IPS-NIHi11 (cell line): ENCODE measurements around the gene LNP1.
A peak's percentile ranks its signal among the peaks of the same experiment; 100 is the strongest.
"Not testable (repeated sequence)": the region's sequence is repeated elsewhere in the genome, so short reads cannot be mapped to it uniquely, and the experiment has no call there.

Experiments
- DNase-seq: peaks from one replicate; pipeline ENCODE4 v3.0.0; 2012; ENCODE audit warnings: mixed read lengths, low spot score

Gene LNP1, protein sequence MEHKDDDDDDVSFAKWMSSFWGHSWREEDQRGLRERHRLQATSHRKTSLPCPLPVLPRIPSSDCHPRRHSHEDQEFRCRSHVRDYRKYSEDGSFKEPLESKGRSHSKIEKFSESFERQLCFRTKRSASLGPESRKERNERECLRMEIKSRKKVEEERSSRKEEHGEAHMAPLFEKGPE

DNA sequence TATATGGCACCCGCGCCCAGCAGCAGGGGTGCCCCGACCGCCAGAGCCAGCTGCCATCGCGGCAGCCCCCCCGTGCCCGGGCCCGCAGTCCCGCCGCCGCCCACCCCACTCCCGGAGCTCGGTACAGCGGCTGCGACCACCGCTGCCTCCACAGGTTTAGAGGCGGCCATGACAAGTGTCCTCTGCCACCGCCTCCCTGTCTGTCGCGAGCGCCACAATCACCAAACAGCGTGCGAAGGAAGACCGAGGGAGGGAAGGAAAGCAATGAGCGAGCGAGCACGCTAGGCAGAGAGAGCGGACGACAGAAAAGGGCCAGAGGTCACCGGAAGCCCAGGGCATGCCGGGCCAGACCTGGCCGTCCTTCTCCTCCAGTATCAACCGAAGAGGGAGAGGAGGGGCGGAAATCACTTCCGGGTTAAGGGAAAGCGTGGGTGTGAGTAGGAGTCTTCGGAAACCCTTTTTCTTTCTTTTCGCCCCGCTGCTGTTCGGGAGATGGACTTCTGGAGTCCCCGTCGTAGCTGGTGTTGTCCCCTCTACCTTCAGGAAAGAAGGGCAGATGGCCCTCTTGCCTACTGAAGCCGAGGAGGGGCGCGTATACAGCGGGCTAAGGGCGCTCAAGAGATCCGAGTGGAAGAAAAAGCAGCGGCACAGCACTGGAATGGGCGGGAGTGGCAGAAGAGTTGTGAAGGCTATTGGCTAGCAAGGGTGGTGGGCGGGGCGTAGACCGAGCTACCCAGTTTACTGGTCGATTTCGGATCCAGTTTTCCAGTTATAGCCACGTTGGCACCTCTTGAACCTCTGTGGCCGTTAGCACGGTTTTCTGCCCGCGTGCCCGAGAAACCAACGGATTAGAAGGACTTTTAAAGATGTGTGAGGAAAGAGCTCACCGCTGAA lies at the start of gene LNP1, which contains the start of gene TOMM70:
LNP1 (plus strand) TSS at position 760 of the 894 bp plus-strand sequence. CDS start 28,191 bp downstream, outside the sequence.
TOMM70 (minus strand) TSS at position 310 of the 894 bp plus-strand sequence; CDS start at position 170, 140 bp downstream.
- peak; percentile 91 for DNase-seq

DNA sequence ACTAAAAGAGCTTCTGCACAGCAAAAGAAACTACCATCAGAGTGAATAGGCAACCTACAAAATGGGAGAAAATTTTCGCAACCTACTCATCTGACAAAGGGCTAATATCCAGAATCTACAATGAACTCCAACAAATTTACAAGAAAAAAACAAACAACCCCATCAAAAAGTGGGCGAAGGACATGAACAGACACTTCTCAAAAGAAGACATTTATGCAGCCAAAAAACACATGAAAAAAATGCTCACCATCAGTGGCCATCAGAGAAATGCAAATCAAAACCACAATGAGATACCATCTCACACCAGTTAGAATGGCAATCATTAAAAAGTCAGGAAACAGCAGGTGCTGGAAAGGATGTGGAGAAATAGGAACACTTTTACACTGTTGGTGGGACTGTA lies 49.6 kb upstream of the LNP1 start:
- not testable (repeated sequence) for DNase-seq

DNA sequence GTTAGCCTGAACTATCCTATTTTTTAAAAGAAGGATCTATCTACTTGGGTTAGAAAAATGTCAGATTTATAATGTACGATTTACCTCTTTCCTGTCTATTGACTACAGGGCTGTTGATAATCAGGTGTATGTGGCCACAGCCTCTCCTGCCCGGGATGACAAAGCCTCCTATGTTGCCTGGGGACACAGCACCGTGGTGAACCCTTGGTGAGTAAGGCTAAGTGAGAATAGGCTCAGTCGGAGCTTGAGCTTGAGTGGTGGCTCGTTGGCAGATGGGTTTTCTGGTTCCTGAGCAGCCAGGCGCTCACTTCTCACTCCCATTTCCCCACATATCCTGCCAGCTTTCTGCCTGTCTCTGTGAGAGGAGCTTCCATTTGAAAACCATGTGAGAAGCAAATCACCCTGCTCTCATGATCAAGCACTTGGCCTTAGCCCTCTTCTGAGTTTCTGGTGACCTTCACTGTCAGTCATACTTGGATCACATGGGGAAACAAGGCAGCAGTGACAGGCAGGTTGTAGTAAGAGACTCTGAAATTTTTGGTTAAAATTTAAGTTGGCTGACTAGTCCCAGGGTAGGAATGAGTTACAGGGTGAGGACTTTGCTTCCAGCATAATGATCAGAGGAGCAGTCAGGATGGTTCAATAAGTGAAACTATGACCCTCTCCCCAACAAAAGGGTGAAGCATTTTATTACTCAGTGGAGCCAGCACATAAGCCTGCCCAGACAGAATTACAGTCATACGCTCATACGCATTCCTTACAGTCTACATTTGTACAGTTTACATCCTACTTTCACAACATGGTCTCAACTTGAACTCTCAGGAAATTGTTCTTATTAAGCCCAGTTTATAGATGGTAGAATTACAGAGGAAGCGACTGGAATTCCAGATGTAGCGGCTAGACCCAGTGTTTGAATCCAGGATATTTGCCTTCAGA lies 48.8 kb upstream of the LNP1 start:
- DNase-seq, result no peak

- no peak for DNase-seq
Observed at GRCh38 chr3:100354850-100355249, 46.5 kb upstream of the LNP1 start.

DNA sequence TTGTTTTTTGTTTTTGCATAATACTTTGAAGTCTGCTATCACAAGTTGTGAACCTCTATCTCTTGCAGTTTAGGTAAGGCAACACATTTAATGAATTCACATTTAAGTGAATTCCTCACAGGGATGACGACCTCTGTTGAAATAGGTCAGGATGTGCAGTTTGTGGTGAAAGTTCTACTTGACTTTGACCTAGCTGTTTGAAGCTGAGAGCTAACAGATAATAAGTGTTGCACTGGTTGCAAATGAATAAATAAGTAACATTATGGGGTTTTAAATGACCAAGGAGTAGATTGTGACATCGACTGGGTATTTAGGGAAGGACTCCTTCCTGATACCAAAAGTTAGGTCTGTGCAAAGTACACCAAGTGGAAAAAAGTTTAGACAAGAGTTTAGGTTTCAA lies 42.9 kb upstream of the LNP1 start:
- no peak for DNase-seq

DNA sequence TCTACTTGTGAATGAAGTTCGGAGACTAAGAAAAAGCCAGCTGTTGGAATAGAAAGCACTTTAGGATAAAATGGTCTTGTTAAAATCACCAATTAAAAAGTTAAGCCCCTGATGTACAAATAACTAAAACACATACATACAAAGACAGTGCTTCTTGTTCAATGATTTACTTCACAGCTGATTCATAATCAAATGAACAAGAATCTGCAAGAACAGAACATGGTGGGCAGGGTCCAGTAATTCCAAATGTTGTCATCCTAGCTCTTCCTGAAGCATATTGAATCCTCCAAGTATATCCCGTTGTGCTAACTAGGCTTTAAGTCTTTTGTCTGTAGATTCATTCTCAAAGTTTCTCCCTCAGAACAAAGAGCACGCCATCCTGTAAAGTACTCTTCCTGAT lies 42.3 kb upstream of the LNP1 start:
- no peak for DNase-seq

GRCh38 chr3:100360757-100361496 lies 40.4 kb upstream of the LNP1 start:
- DNase-seq, result no peak

GRCh38 chr3:100361897-100362296 lies 39.4 kb upstream of the LNP1 start:
- DNase-seq, result no peak

DNA sequence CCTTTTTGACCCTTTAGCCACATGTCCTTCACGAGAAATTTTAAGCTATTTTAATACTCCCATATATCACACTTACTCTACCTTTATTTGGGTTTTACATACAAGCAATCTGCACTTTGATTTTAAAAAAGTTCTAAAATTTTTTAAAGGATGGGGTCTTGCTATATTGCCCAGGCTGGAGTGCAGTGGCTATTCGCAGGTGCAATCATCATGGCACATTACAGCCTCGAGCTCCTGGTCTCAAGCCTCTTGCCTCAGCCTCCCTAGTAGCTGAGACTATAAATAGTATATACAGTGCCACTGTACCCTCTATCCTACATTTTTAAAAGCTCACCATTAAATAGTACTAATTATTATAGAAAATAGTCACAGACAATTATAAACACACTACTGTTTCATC lies 36.9 kb upstream of the LNP1 start:
- DNase-seq, result no peak

DNA sequence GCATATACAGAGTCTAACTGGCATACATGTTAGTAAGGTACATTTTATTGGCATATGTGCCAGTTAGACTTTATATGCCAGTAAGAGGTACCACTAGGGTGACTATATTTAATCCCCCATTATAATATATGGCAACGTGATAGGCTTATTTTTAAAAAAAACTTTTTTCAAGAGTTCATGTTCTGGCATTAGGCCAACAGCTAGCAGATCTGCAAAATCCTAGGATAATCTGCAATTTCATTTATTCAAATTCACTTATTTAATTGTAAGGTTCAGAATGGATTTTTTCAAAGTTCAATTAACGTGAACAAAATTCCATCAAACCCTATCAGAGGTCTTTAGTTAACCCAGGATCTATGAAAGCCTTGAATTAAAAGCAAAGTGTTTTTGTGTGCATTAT lies 34.9 kb upstream of the LNP1 start:
- no peak for DNase-seq

DNA sequence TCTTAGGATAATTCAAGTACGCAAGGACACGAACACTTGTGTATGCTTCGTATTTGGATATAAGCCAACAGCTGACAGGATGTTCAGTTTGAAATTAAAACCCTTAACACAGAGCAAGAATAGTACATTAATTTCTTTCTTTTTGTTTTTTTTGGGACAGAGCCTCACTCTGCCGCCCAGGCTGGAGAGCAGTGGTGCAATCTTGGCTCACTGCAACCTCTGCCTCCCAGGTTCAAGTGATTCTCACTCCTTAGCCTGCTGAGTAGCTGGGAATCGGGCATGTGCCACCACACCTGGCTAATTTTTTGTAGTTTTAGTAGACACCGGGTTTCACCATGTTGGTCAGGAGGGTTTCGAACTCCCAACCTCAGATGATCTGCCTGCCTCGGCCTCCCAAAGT lies 32.9 kb upstream of the LNP1 start:
- no peak for DNase-seq

- DNase-seq, result no peak
Observed at GRCh38 chr3:100370756-100371155, 30.6 kb upstream of the LNP1 start.

- no peak for DNase-seq
Observed at GRCh38 chr3:100374521-100374920, 26.8 kb upstream of the LNP1 start.

DNA sequence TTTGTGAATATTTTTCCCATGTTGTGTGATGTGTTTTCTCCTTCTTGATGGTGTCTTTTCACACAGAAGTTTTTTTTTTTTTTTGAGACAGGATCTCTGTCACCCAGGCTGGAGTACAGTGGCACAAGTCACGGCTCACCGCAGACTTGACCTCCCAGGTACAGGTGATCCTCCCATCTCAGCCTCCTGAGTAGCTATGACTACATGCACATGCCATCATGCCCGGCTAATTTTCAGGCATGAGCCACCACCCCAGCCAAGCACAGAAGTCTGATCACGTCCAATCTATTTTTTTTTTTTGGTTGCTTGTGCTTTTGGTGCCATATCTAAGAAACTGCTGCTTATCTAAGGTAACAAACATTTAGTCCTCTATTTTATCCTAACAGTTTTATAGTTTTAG lies 25.0 kb upstream of the LNP1 start:
- DNase-seq, result no peak

DNA sequence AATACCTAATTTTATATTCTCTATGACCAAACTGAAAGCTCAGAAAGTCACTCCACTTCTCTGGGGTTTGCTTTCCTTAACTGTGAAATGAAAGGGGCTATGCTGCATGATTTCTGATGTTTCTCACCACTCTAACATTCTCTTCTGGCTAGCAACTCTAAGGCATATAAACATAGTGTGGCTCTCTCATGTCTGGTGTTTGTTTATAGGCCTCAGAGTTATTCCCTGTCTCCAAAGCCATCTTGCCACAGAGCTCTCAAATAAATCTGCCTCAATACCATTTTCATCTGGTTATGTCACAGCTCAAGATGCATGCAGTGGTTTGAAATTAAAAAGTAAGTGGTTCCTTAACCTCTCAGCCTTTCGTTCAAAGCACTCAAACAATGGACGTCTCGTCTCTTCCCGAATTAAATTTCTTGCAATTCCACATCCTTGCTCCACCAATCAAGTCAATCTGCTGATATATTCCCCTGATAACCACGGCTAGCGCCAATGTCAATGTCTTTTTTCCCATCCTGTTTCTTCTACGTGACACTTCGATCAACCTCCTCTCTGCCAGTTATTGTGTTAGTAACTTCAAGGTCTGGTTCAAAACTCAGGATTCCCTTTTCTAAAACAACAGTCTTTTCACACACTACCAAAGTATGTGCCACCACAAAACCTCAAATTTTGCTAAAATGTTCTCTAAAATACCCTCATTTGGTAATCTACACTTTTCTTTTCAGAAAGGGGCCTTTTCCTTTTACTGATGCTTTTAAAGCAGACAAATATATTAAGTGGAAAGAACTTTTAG lies 16.4 kb upstream of the LNP1 start:
- DNase-seq, result no peak

GRCh38 chr3:100386437-100387074 lies 14.8 kb upstream of the LNP1 start:
- DNase-seq, result no peak

DNA sequence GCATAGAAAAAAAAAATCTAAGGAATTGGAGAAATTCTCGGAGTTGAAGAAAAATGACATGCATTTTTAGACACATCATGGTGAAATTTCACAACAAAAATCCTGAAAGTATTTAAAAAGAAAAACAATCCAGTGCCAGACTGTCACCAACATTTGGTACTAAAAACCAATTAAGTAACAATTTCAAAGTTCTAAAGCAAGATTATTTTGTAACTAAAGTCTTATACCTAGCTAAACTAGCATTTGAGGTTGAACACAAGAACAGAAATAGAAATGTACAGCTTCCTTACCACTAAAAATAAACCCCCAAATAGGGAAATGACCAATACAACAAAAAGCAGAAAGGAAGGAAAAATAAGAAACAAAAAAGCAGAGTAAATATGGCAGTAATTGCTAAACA lies 12.3 kb upstream of the LNP1 start:
- DNase-seq, result no peak

DNA sequence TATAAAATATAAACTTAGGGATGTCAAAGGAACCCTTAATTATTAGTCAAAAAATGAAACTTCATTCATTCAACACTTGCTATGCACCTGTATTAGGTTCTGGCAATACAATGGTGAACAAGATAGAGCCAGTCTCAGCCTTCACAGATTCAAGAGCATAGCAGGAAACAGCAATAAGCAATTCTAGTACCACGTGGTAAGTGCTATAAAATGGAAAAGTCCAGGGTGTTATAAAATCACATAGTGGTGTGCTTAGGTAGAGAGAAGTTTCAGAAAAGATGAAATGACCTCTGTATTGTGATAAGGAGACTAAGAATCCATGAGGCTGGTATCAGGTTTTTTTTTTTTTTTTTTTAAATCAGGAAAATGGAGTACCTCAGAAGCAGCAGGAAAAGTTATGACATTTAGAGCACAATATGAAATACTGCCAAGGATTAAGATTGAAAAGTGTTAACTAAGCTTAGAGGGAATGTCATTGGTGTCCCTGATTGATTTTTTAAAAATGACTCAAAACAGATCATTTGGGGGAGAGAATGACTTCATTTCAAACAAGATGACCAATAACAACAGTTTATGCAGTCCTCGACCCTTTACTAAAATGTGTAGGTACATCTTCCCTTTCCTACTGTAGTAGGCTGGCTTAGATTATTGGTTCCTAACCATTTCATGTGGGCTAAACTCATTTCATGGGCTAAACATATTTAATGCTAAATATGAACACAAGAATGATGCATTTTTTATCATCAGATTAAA lies 5.5 kb upstream of the LNP1 start:
- DNase-seq, result no peak

DNA sequence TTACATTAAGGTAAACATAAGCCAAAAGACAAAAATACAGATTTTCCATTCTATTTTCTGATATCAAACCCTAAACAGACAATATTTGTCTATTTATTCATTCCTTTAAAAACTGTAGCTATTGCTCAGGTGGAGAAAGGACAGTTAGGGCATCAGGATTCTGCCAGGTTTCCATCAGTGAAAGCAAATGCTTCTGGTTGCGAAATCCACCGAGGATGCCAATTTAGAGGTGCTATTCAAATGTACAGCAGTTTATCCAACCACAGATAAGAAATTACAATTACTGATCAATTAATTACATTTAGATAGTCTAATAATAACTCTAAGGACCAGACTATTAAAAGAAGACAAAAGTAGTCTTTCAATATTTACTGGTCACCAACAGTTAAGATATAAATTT lies 4.4 kb upstream of the LNP1 start:
- DNase-seq, result no peak
